ENCODE results near the gene DAAM1.

The DAAM1 gene

DNA sequence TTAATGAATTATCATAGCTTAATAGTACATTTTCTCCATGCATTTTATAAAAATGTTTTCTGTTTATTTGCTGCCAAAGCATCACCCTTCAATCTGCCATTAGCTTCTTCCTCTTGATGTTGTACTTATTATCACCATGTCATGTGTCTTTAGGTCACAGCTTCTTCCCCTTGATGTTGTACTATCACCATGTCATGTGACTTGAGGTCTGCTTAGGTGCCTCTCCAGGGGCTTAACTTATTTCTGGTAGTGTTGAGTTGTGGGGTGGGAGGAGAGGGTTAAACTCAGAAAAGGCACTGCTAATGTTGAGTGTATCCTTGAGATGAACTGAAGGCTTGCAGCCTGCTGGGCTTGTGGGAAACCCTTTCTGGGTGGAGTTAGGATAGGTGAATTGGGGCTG is 87.8 kb downstream of the DAAM1 start:
- DNase-seq (ENCODE audit: extremely low spot score, insufficient read length, low read depth) (no peak), FAIRE-seq (peak; percentile 62)

GRCh38 chr14:59277659-59278058 is 89.2 kb downstream of the DAAM1 start:
- DNase-seq (ENCODE audit: extremely low spot score, insufficient read length, low read depth) (no peak), FAIRE-seq (no peak)

GRCh38 chr14:59278111-59278510 is 89.6 kb downstream of the DAAM1 start:
- FAIRE-seq: no peak
- no peak for DNase-seq (ENCODE audit: extremely low spot score, insufficient read length, low read depth)

DNA sequence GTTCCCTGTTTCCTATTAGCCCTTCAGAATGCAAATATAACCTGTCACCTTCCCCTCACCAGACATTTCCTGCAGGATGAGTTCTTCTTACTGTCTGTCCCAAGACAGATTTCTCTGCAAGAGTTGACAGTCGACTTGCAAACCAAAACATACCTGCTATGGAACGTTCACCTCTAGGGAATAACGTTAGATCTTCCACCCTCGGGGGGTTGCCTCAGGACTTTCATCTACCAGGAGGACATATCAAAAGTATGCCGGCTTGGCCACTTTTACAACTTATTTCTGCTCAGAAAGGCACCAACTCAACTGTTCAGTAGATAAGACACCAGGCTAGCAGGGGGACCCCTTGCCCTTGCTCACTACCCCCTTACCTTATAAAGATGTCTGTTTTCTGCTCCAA is 92.5 kb downstream of the DAAM1 start:
- DNase-seq (ENCODE audit: extremely low spot score, insufficient read length, low read depth) (no peak), FAIRE-seq (no peak)

GRCh38 chr14:59281609-59282377 is 93.3 kb downstream of the DAAM1 start:
- FAIRE-seq (no peak), DNase-seq (ENCODE audit: extremely low spot score, insufficient read length, low read depth) (no peak)

DNA sequence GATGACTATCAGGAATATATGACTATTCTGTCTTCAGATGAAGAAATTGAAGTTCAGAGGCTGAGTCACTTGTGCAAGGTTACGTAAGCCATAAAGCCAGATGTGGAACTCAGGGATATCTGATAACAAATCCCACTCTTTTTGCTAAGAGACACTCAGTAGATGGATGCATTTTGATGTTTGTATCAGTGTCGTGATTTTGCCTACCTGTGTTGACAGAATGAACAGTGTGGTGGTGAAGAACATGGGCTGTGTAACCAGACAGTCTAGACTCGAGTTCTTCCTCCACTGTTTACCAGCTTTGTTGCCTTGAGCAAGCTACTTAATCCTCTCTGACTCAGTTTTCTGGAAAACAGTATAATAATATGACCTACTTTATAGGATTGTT is 93.9 kb downstream of the DAAM1 start:
- DNase-seq (ENCODE audit: extremely low spot score, insufficient read length, low read depth): no peak
- no peak for FAIRE-seq

GRCh38 chr14:59283361-59283760 is 94.9 kb downstream of the DAAM1 start:
- FAIRE-seq (no peak), DNase-seq (ENCODE audit: extremely low spot score, insufficient read length, low read depth) (no peak)

GRCh38 chr14:59284059-59284458 is 95.6 kb downstream of the DAAM1 start:
- FAIRE-seq (no peak), DNase-seq (ENCODE audit: extremely low spot score, insufficient read length, low read depth) (no peak)

DNA sequence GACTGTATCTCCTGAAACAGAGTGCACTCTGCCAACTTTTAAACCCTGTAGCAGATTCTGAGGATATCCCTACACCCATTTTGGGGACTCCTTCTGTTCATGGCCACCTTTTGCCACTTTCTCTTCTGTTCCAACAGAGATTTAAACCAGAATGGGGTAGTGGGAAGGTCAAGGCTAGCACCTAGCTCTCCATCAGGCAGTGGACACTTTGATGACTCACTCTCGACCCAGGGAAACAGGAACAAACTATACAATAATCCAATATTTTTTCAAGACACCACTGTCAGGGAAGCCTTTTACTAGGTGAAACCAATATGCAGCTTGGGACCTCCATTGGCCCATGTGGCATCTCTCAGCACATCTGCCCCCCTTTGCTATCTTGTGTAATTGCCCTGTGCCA is 103.6 kb downstream of the DAAM1 start:
- DNase-seq (ENCODE audit: extremely low spot score, insufficient read length, low read depth) (no peak), FAIRE-seq (no peak)

DNA sequence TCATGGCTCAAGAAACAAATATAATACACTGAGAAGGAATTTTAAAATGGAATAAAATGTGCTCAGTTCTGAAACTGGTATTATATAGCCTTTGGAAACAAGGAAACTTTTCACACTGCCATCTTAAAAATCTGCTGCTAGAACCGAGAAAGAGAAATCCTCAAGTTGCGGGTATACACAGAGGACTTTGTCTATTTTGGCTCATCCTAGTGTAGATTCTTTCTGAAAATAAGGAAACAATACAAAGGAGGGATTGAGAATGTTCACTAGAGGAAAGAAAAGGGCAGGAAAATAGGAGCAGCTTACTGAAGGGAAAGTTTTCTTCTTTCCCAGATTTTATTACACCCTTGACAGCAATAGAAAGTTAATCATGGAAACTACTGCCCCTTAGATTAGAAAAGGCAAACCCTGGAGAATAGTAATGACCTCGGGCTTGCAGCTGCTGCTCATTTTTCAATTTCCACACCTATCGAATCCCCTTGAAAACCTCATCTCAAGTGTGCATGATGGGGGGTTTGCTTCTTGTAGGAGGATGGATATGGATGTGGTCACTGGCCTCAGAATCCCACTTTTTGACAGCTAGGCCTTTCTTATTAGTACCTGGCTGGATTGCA is 104.6 kb downstream of the DAAM1 start:
- FAIRE-seq: no peak

GRCh38 chr14:59293935-59294661 is 105.6 kb downstream of the DAAM1 start:
- DNase-seq (ENCODE audit: extremely low spot score, insufficient read length, low read depth) (no peak), FAIRE-seq (no peak)

More for the DNA sequence above, 104.6 kb downstream of the DAAM1 start:
- no peak for DNase-seq (ENCODE audit: extremely low spot score, insufficient read length, low read depth)

DNA sequence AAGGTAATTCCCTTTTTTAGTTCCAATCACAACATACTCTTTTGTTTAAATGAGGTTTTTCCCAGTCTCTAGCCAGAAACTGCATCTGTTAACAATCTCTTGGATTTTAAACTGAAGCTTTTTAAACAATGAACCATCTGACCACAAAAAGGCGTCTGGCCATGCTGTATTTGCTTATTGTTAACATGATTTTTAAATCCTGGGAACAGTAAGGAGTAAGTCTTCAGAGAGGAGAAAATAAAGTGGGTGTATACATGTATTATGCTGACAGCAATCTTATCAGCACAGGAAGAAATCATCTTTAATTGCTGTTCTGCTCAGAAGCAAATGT is 106.2 kb downstream of the DAAM1 start:
- DNase-seq (ENCODE audit: extremely low spot score, insufficient read length, low read depth): no peak
- no peak for FAIRE-seq

- DNase-seq (ENCODE audit: extremely low spot score, insufficient read length, low read depth) (no peak), FAIRE-seq (no peak)
Measured at GRCh38 chr14:59295951-59296350, 107.5 kb downstream of the DAAM1 start.

DNA sequence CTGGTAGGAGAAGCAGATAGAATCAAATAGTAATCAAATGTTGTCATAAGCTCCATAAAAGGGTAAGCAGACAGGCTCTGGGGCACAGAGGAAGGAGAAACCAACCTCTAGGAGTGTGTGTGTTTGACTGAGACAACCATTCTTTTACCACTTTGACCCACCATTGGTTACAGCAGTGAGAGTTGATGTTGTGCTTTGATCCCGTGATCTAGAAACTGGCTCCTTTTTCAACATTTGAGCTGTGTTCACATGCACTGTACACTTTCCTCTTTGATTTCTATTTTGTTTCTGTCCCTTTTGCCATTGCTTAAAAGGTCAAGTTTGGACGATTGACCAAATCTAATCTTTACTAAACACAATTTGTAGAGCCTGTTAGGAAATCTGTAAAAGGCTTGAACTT is 108.0 kb downstream of the DAAM1 start:
- no peak for DNase-seq (ENCODE audit: extremely low spot score, insufficient read length, low read depth)
- no peak for FAIRE-seq

DNA sequence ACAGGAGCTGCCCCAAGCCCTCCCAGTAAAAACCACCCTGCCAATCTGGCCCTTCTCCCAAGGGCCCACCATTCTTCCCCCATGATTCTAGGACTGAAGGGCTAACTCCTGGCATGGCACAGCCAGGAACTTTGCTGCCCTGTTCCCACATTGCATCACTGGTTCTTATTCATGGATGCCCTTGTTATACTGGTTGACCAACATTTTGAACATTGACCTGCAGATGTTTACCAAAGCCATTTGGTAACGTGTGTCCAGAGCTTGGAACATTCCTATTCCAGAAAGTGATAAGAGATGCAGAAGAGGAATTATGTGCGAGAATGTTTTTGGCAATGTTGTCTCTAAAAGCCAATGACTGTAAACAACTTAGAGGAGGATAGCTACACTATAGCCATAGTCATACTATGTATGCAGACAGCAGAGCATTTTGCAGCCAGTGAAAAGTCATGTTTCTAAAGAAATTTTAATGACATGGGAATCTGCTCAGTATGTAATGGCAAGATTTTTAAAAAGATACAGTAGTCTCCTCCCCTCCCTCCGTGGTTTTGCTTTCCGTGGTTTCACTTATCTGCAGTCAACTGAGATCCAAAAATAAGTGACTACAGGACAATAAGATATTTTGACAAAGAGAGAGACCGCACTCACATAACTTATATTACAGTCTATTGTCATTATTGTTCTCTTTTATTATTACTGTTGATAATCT is 108.8 kb downstream of the DAAM1 start:
- no peak for FAIRE-seq
- DNase-seq (ENCODE audit: extremely low spot score, insufficient read length, low read depth): no peak

DNA sequence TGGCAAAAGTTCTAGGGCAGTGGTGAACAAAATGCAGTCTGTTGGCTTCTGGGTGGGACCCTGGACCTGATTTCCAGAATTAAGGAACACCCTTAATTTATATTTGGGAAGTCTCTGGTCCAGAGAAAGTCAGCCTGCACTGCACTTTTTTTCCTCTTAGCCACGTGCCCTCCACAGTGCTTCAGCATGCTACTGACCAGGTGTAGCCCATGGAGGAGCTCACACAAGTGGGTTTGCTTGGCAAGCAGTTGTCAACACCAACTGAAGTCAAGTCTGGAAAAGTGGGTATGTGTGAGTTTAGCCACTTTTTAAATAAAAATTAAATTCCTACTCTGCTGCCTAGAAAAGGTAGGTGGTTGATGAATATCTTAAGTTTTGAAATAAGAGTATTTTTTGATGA is 111.3 kb downstream of the DAAM1 start:
- DNase-seq (ENCODE audit: extremely low spot score, insufficient read length, low read depth): no peak
- FAIRE-seq: no peak

DNA sequence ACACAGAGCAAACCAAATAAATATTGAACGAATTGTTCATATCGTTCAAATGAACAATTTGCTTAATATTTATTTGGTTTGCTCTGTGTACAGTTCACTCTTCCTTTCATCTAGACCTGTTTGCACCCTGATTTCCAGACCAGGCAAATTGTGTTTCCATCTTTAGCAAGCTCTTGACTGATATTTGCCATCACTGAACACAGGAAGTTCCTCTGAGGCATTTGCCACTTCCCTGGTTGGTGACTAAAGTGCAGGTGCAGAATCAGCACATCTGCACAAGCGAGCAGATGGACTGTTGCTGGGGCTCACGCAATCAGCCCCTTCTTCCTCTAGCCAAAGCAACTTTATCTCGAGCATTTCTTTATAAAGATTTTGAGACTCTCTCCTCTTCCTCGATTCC is 112.9 kb downstream of the DAAM1 start:
- DNase-seq (ENCODE audit: extremely low spot score, insufficient read length, low read depth) (peak; percentile 33), FAIRE-seq (peak; percentile 80)

GRCh38 chr14:59302313-59302712 is 113.8 kb downstream of the DAAM1 start:
- FAIRE-seq (no peak), DNase-seq (ENCODE audit: extremely low spot score, insufficient read length, low read depth) (no peak)

DNA sequence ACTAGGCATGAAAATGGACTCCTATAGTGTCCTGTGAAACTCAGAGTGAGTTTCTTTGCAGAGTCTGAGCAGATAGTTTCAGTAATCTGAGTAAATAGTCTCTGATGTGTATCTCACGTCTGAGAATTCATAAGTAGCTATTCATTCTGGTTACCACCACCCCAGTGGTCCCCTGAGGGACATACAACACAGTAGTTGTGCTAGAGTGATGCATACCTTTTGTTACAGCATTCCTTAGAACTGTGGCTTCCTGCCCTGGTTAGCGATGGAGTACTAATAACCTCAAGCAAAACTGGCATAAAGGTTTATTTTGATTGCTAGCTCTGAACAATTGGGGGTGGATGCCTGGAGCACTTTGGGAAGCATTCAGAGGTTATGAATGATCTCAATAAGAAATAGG is 114.7 kb downstream of the DAAM1 start:
- FAIRE-seq (no peak), DNase-seq (ENCODE audit: extremely low spot score, insufficient read length, low read depth) (no peak)

- FAIRE-seq (no peak), DNase-seq (ENCODE audit: extremely low spot score, insufficient read length, low read depth) (no peak)
Measured at GRCh38 chr14:59305231-59305630, 116.8 kb downstream of the DAAM1 start.
